Nephron progenitor cell (in vitro differentiated cells): Measurements from ENCODE around the gene ACTC1.

ENCODE experiments used
- DNase-seq: peaks from one replicate; pipeline ENCODE4 v3.0.0; 2021
- H3K27ac Mint-ChIP-seq: 2 replicates; pipeline ENCODE4 v1.8.0; 2021; ENCODE audit warnings: mild to moderate bottlenecking, moderate library complexity, mixed read lengths
- H3K27me3 Mint-ChIP-seq: 2 replicates; pipeline ENCODE4 v1.8.0; 2021; ENCODE audit warnings: mild to moderate bottlenecking, low read depth, mixed read lengths; ENCODE audit not compliant: poor library complexity
- H3K36me3 Mint-ChIP-seq: 2 replicates; pipeline ENCODE4 v1.8.0; 2021; ENCODE audit warnings: low read depth, mixed read lengths
- H3K4me1 Mint-ChIP-seq: 2 replicates; pipeline ENCODE4 v1.8.0; 2021; ENCODE audit warnings: mixed read lengths
- H3K4me3 Mint-ChIP-seq: 2 replicates; pipeline ENCODE4 v1.8.0; 2021; ENCODE audit warnings: mild to moderate bottlenecking, moderate library complexity, mixed read lengths
- H3K9me3 Mint-ChIP-seq: 2 replicates; pipeline ENCODE4 v1.8.0; 2021; ENCODE audit warnings: mild to moderate bottlenecking, moderate library complexity, mixed read lengths
- TF ChIP-seq, protein P1 (sequence below): fragments of 200-600 bp; sonication (generic); IDR thresholded peaks from 2 replicates; pipeline ENCODE4 v1.5.0; 2021; ENCODE audit warnings: antibody characterized with exemption

ACTC1 gene

GRCh38 chr15:34795267-34796081 lies at the start of gene ACTC1:
Gene ACTC1, minus strand, starts transcription at chr15:34795549. Its CDS starts 741 bp downstream, at chr15:34794808.
- TF ChIP-seq, protein P1, sequence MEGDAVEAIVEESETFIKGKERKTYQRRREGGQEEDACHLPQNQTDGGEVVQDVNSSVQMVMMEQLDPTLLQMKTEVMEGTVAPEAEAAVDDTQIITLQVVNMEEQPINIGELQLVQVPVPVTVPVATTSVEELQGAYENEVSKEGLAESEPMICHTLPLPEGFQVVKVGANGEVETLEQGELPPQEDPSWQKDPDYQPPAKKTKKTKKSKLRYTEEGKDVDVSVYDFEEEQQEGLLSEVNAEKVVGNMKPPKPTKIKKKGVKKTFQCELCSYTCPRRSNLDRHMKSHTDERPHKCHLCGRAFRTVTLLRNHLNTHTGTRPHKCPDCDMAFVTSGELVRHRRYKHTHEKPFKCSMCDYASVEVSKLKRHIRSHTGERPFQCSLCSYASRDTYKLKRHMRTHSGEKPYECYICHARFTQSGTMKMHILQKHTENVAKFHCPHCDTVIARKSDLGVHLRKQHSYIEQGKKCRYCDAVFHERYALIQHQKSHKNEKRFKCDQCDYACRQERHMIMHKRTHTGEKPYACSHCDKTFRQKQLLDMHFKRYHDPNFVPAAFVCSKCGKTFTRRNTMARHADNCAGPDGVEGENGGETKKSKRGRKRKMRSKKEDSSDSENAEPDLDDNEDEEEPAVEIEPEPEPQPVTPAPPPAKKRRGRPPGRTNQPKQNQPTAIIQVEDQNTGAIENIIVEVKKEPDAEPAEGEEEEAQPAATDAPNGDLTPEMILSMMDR, result no peak
- Mint-ChIP-seq H3K4me3 (peak within 1 kb of the TSS; percentile 64), H3K9me3 (no peaks in the 10 kb centered on the region), H3K4me1 (peaks cover 38% of the 10 kb centered on the region), H3K27ac (no peak within 1 kb of the TSS), H3K27me3 (peaks cover 22% of the 10 kb centered on the region), H3K36me3 (peaks cover 10% of the 10 kb centered on the region)
- DNase-seq, result peak; percentile 77

DNA sequence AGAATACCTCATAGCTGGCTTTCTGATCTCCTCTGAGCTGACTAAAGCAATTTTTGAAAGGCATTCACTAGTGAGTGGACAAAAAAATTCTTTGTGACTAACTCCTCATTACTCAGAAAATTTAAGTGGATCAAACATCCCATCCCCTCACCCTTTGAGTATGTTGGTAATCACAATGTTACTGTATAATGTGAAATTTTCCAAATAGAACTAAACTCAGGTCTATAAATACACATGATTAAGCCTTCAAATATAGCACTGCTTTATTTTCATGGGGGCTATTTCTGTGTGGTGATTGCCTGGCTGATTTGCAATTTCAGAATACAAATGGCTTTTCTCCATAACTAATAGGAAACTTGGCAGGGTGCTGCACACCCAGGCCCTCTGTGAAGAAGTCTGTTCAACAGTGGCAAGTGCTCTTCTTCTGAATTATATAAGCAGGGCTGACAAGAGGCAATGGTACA lies 45.9 kb upstream of the ACTC1 start:
- Mint-ChIP-seq H3K27me3 (no peaks in the 10 kb centered on the region), H3K4me1 (no peaks in the 10 kb centered on the region), H3K4me3 (no peak overlapping the region), H3K27ac (no peak overlapping the region), H3K9me3 (no peaks in the 10 kb centered on the region), H3K36me3 (no peaks in the 10 kb centered on the region)
- DNase-seq, result no peak
- TF ChIP-seq, protein P1, result no peak

DNA sequence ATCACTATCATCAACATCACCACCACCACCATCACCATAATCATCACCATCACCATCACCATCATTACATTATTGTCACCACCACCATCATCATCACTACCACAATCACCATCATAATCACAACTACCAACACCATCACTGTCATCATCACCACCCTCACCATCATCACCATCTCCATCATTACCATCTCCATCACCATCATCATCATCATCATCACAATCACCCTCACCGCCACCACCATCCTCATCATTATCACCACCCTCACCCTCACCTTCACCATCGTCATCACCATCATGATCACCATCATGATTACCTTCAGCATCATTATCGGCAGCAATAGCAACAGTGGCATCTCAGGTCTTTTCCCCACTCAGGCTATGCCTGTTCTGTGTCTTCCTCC lies 42.9 kb upstream of the ACTC1 start:
- Mint-ChIP-seq H3K4me3 (no peak overlapping the region), H3K4me1 (no peaks in the 10 kb centered on the region), H3K36me3 (no peaks in the 10 kb centered on the region), H3K9me3 (peaks cover 25% of the 10 kb centered on the region), H3K27ac (no peak overlapping the region), H3K27me3 (no peaks in the 10 kb centered on the region)
- TF ChIP-seq, protein P1, result no peak
- DNase-seq, result no peak

DNA sequence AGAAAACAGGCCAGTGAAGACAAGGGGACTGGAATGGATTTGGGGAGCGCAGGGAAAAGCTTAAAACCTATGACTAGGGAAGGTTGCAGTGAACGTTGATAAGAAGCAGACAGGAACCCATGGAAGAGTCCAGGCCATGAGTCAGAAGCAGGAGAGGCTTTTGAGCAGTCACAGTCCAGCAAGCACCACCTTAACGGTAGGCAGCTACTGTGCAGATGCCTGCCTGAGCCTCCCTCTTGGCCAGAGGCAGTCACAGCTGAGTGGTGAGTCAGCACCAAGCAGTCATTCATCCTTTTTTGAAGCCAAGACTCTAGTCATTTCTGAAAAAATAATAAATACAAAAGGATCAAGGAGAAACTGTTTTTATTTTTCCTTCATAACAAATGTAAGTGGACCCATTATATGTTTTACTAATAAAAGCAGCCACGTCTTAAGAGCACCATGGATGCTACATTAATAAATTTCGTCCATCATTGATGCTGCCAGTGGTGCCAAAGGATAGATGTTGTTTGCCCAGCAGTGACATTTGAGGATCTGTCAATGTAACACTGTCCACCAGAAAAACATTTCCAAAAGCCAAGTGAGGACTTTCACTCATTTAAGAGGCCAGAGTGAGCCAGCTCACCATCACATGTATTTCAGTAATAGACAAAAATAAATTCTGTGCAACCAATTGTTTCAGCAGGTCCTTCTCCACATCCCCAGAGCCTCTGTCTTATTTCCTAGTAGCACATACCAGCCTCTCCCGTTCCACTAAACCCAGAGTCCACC lies 42.1 kb upstream of the ACTC1 start:
- TF ChIP-seq, protein P1, result no peak
- H3K9me3 Mint-ChIP-seq, result peaks cover 25% of the 10 kb centered on the region
- no peaks in the 10 kb centered on the region for H3K36me3 Mint-ChIP-seq
- no peaks in the 10 kb centered on the region for H3K4me1 Mint-ChIP-seq
- no peak overlapping the region for H3K4me3 Mint-ChIP-seq
- peak; percentile 9 for DNase-seq
- H3K27me3 Mint-ChIP-seq, result no peaks in the 10 kb centered on the region
- no peak overlapping the region for H3K27ac Mint-ChIP-seq

- peaks cover 8% of the 10 kb centered on the region for H3K27me3 Mint-ChIP-seq
- H3K27ac Mint-ChIP-seq, result no peak overlapping the region
- no peaks in the 10 kb centered on the region for H3K4me1 Mint-ChIP-seq
- TF ChIP-seq, protein P1, result no peak
- no peak overlapping the region for H3K4me3 Mint-ChIP-seq
- no peak for DNase-seq
- no peaks in the 10 kb centered on the region for H3K36me3 Mint-ChIP-seq
- peaks cover under 1% of the 10 kb centered on the region for H3K9me3 Mint-ChIP-seq
These were observed 33.0 kb upstream of the ACTC1 start for GRCh38 chr15:34828145-34828911.
